Stimulated activated CD8-positive, alpha-beta memory T cell treated with anti-CD3 and anti-CD28 coated beads, Interleukin-7, amount 100 ng/mL, for 1 hour (primary cell): ENCODE data around the gene VPS26C.
"Not testable (repeated sequence)": the region's sequence is repeated elsewhere in the genome, so short reads cannot be mapped to it uniquely, and the experiment has no call there.

Source experiments
- DNase-seq, 2 donors: peaks; one replicate each; pipeline ENCODE4 v3.0.0-alpha.2; 2020; ENCODE audit warnings: low read depth in 2 of 2

VPS26C gene

DNA sequence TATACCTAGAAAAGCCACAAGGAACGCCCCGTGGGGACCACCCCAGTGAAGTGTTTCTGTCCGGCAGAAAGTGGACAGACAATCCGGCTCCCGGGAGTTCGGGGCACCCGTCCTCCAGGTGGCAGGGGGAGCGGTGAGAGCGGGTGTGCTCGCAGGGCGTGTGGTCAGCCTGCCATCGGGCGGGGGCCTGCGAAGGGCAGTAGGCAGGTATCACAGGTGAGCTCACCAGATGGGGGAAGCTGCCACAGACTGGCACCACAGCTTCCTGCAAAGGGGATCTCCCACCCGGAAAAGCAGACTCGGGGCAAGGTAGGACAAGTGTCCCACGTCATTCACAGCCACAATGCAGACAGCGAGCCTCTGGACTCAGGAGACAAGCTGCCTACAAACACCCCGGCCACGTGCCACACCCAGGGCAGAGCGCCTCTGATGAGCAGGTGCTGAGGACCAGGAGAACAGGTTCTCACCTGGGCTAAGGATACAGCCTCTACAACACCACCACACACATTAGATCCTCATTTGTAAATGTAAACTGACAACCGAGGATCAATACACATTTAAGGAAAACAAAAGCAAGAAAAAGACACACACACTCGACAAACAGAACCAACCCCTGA lies 36.4 kb downstream of the VPS26C start:
- no peak for DNase-seq

DNA sequence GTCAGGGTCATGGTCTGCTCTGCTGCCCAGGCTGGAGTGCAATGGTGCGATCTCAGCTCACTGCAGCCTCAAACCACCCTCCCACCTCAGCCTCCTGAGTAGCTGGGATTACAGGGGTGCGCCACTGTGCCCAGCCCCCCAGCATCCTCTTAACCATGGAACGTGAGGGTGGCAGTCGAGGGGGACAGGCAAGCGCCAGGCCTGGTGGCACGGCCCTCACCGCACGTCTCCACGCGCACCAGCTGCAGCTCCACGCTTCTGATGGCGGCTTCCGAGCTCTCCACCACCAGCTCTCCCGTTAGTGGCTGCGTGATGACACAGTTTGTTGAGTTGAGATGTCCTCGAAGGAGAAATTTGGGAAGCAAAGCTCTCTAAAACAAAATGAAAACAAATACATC lies 39.1 kb downstream of the VPS26C start:
- no peak for DNase-seq

- DNase-seq: no peak
Measured at GRCh38 chr21:37227071-37228002, 39.8 kb downstream of the VPS26C start.

GRCh38 chr21:37226041-37226920 lies 40.9 kb downstream of the VPS26C start:
- no peak for DNase-seq

GRCh38 chr21:37224861-37225839 lies 42.0 kb downstream of the VPS26C start:
- peak in 1 of 2 donors; percentile 42 for DNase-seq

DNA sequence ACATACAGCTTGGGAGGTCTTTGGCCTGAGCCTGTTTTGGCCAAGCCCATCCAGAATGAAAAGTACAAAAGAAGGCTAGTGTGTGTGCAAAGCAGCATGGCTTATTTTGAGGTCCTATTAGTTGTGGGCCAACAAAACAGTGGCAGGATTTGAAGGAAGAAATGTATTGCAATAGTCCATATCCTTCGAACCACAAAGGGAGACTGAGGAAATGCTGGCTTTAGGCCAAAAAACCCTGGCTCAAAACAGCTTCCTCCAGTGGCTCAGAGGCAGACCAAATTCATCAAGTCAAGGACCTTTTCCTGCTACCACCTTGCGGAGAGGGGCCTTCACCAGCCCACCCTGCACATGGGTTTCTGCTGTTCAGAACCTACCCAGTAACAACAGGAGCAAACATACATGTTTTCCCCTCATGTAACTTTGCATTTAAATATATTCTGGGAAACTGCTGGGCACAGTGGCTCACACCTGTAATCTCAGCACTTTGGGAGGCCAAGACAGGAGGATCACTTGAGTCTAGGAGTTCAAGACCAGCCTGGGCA lies 43.3 kb downstream of the VPS26C start:
- DNase-seq: no peak

- not testable (repeated sequence) for DNase-seq
Measured at GRCh38 chr21:37222248-37222647, 44.9 kb downstream of the VPS26C start.

GRCh38 chr21:37220981-37221664 lies 46.0 kb downstream of the VPS26C start:
- DNase-seq: peak; percentile 89 to 90

- no peak for DNase-seq
Measured at GRCh38 chr21:37220433-37220980, 46.6 kb downstream of the VPS26C start.

GRCh38 chr21:37219761-37220432 lies 47.2 kb downstream of the VPS26C start:
- DNase-seq: no peak

DNA sequence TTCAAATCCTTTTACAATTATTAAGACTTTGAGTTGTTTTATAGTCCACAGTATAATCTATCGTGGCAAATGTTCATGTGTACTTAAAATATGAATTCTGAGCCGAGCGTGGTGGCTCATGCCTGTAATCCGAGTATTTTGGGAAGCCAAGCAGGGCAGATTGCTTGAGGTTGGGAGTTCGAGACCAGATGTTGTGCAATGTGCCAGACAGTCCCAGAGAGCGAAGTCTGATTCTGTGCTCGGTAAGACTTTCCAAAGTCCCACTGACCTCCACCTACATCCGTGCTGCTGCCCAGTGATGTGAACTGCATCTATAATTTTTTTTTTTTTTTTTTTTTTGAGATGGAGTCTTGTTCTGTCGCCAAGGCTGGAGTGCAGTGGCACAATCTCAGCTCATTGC lies 52.2 kb downstream of the VPS26C start:
- DNase-seq: no peak

GRCh38 chr21:37210799-37211198 lies 56.3 kb downstream of the VPS26C start:
- DNase-seq: no peak

GRCh38 chr21:37210130-37210529 lies 57.0 kb downstream of the VPS26C start:
- DNase-seq: no peak

DNA sequence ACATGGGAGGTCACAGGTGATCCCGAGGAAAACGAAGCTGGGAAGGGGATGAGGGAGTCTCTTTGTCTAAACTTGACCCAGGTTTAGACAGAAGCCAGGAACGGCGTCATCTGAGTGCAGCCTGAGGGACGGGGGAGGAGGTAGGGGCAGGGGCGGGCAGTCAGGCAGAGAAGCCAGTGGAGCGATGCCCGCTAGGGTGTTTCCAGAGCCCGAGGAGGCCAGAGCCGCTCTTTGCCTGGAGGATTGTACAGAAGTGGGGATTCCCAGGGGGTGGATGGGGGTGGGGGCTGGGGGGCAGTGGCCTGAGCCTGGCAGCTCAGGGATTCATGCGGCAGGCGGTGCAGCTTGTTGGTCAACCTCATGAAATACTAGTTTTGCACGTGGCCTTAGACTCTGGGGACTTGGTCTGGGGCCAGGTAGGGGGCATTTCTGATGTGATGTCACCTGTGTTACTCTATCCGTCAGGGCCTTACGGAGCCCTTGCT lies 58.4 kb downstream of the VPS26C start:
- DNase-seq: no peak

DNA sequence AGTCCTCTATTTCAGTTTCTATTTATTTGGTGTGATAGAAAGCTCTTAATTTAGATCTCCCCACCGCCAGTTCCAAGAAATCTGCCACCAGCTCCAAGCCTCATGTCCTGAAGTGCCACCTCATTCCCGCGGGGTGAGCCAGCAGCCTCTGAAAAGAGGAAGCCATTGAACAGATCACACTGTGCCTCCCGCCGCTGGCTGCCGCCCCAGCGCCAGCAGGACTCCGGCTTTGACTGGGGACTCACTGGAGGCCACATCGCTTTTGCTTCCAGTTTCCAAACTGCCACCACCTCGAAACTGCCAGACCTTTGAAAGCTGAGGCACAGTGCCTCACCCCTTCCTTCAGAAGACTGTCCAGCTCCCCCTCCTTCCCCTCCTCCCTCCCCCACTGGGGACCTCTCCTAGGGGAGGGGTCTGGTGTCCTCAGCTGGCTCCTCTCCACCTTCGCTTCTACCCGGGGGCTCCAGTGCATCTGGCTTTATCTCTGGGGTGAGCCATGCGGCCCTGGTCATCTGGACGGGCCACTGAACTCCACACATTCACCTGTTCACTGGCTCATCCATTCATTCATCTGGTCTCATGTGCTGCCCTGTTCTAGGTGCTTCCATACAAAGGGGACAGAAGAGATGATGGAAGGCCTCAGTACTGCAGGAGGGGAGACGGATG lies 58.9 kb downstream of the VPS26C start:
- no peak for DNase-seq

DNA sequence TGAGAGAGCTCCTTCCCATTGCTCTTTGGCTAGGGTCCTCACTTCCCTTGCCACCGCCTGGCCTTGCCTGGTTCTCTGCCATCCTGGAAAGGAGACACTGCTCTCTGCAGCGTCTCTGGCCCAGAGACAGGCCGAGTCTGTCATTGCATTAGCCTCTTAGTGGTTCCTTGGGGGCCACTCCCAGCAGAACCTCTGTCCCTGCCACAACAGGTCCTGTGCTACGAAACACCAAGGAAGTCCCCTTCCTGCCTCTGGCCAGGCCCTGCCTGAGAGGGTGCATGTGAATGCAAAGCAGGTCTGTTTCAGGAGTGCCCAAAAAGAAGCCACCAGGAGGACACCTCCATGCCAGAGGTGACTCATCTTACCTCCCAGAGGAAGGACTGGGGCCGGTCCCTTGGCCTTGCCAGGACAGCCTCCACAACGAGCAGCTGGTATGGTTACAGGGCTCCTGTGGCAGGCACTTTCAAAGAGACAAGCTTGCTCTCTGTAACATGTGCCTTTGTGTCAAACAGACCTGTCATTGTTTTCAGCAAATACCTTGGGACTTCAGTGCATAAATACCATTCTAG lies 59.6 kb downstream of the VPS26C start:
- no peak for DNase-seq

DNA sequence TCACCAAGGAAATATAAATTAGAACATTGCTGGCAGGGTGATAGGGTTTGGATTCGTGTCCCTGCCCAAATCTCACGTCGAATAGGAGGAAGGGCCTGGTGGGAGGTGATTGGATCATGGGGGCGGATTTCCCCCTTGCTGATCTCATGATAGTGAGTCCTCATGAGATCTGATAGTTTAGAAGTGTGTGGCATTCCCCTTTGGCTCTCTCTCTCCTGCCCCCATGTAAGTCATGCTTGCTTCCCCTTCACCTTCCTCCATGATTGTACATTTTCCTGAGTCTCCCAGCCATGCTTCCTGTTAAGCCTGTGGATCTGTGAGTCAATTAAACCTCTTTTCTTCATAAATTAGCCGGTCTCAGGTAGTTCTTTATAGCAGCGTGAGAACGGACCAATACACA lies 60.6 kb downstream of the VPS26C start:
- no peak for DNase-seq

GRCh38 chr21:37204580-37204979 lies 62.6 kb downstream of the VPS26C start:
- no peak for DNase-seq
